ENCODE results near the gene ARID1A.

DNA sequence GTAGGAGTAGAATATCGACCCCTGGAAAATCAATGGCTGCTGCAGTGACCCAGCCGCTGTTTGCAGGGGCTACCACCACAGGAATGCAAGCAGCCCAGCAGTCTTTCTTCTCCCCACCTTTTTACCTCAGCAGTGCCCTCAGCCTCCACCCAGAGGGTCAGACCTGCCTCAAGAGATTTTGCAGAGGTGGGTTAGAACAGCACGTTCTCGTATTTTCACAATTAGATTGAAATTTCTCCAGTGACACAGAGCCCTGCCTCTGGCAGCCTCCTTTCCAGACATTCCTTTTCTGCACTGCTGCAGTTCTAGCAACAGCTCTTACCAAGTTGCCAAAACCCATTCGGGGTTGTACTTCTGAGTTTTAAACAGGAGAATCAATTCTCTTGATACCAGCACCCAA lies 53.6 kb downstream of the ARID1A start:
- no peak for TF ChIP-seq CTCF (IDR thresholded peaks at IDR 0.05)
- no peak for TF ChIP-seq POLR2A (IDR thresholded peaks at IDR 0.05)

All from right lobe of liver (tissue), 4 donors.